Keratinocyte (primary cell): Measurements from ENCODE around the gene ALOX15B.

Source experiments
- EZH2 ChIP-seq: IDR thresholded peaks from one replicate; pipeline ENCODE4 v1.6.1; 2012; ENCODE audit warnings: inconsistent platforms, mild to moderate bottlenecking, low read length, moderate library complexity
- TF ChIP-seq, protein P1 (sequence below), 3 experiments: IDR thresholded peaks in 1 of 3; conservative IDR thresholded peaks in 1 of 3; optimal IDR thresholded peaks in 1 of 3; 2 replicates in 2 of 3; 3 replicates in 1 of 3; pipeline versions ENCODE3 to v1.5.1; 2011; ENCODE audit warnings: low read length in 3 of 3, mild to moderate bottlenecking in 3 of 3, moderate library complexity in 2 of 3, control low read depth in 1 of 3, inconsistent platforms in 1 of 3; ENCODE audit not compliant: insufficient read depth in 2 of 3; ENCODE audit errors: extremely low read depth in 1 of 3

DNA sequence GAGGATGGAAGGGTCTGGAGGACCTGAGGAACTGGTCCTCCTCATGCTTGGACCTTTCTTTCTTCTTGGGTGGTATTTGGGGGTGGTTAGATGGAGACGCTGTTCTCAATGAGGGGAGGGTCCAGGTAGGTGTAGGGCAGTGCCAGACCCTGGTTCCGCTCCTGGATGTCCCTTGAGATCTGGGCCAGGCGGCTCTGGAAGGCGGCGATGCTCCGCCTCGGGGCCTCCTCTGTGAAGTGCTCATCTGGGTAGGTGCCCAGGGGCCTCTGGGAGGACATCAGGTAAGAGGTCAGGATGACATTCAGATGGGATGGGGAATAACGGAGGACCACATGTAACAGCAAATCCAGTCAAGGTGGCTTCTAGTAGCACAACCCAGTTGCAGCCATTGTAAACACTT, 57.7 kb downstream of the ALOX15B start:
- TF ChIP-seq, protein P1, sequence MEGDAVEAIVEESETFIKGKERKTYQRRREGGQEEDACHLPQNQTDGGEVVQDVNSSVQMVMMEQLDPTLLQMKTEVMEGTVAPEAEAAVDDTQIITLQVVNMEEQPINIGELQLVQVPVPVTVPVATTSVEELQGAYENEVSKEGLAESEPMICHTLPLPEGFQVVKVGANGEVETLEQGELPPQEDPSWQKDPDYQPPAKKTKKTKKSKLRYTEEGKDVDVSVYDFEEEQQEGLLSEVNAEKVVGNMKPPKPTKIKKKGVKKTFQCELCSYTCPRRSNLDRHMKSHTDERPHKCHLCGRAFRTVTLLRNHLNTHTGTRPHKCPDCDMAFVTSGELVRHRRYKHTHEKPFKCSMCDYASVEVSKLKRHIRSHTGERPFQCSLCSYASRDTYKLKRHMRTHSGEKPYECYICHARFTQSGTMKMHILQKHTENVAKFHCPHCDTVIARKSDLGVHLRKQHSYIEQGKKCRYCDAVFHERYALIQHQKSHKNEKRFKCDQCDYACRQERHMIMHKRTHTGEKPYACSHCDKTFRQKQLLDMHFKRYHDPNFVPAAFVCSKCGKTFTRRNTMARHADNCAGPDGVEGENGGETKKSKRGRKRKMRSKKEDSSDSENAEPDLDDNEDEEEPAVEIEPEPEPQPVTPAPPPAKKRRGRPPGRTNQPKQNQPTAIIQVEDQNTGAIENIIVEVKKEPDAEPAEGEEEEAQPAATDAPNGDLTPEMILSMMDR (optimal IDR thresholded peaks at IDR 0.05 in 1 of 3, IDR thresholded peaks at IDR 0.05 in 1 of 3, conservative IDR thresholded peaks at IDR 0.05 in 1 of 3; ENCODE audit: extremely low read depth in 1 of 3, insufficient read depth in 2 of 3, low read length in 3 of 3) = no peak
- no peak for TF ChIP-seq EZH2
